ENCODE results near the gene AGO1.
"Not testable (repeated sequence)": the region's sequence is repeated elsewhere in the genome, so short reads cannot be mapped to it uniquely, and the experiment has no call there.

The AGO1 gene

DNA sequence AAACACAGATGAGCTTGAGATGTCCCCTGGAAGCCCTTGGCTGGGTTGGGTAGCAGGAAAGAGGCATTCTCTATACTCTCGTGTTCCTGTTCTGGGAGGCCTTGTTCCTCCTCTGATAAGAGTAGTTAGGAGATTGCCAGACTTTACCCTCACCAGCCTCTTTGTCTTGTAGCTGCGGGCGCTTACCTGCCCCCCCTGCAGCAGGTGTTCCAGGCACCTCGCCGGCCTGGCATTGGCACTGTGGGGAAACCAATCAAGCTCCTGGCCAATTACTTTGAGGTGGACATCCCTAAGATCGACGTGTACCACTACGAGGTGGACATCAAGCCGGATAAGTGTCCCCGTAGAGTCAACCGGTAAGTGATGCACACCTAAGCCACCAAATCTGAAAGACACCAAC lies 5.2 kb downstream of the AGO1 start:
- no peak overlapping the region for H3K4me3 ChIP-seq
- H3K36me3 ChIP-seq, result peaks cover 39 to 58% (median 50%) of the 10 kb centered on the region in 11 experiments
- H3K9me3 ChIP-seq (replicated peaks in 1 of 11), result no peaks in the 10 kb centered on the region
- H3K27ac ChIP-seq, result no peak overlapping the region; a peak in 1 of 22 replicates
- peaks cover 38 to 66% (median 54%) of the 10 kb centered on the region in 10 experiments for H3K4me1 ChIP-seq
- H4K20me1 ChIP-seq, result peaks cover 27 to 54% (median 43%) of the 10 kb centered on the region in 11 experiments; a peak in 20 of 22 replicates
- no peaks in the 10 kb centered on the region for H3K27me3 ChIP-seq
- no peak overlapping the region for H3K9ac ChIP-seq
- peak overlapping the region in 4 of 11 experiments; percentile 67 to 97 (median 86); a peak in 9 of 22 replicates for H3K4me2 ChIP-seq
- no peak for TF ChIP-seq Cebpa-rat (IDR thresholded peaks at IDR 0.05)

DNA sequence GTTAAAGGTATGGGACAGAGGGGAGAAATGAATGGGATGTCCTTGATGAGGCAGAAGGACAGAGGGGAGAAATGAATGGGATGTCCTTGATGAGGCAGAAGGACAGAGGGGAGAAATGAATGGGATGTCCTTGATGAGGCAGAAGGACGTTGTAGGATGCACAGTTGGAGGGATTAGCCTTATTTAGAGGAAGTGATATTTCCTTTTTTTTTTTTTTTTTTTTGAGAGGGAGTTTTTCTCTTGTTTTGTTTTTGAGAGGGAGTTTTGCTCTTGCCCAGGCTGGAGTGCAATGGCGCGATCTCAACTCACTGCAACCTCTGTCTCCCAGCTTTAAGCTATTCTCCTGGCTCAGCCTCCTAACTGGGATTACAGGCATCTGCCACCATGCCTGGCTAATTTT lies 6.0 kb downstream of the AGO1 start:
- H3K9ac ChIP-seq; H3K4me3 ChIP-seq; H3K27me3 ChIP-seq; H3K9me3 ChIP-seq (replicated peaks in 1 of 11): not testable (repeated sequence)
- peaks cover 41 to 65% (median 57%) of the 10 kb centered on the region in 11 experiments for H3K36me3 ChIP-seq
- H3K4me2 ChIP-seq, result peak overlapping the region in 6 of 11 experiments; percentile 10 to 97 (median 74); a peak in 12 of 22 replicates
- H3K4me1 ChIP-seq, result peaks cover 44 to 72% (median 60%) of the 10 kb centered on the region in 10 experiments
- peak overlapping the region in 1 of 11 experiments; percentile 6; a peak in 1 of 22 replicates for H3K27ac ChIP-seq
- H4K20me1 ChIP-seq, result peaks cover 27 to 53% (median 42%) of the 10 kb centered on the region in 11 experiments; a peak in 20 of 22 replicates

GRCh38 chr1:35893051-35893879 lies 10.3 kb downstream of the AGO1 start:
- Histone ChIP-seq H3K4me1 (peaks cover 18 to 45% (median 32%) of the 10 kb centered on the region in 10 experiments), H3K36me3 (peaks cover 61 to 98% (median 94%) of the 10 kb centered on the region in 11 experiments), H3K9ac (peak overlapping the region in 8 of 11 experiments; percentile 2 to 60 (median 25); a peak in 8 of 22 replicates), H4K20me1 (peaks cover 0 to 12% (median 3%) of the 10 kb centered on the region in 11 experiments; a peak in 13 of 22 replicates), H3K4me3 (no peak overlapping the region), H3K27ac (peak overlapping the region; percentile 16 to 80 (median 73); a peak in 21 of 22 replicates), H3K27me3 (no peaks in the 10 kb centered on the region), H3K9me3 (replicated peaks in 1 of 11) (no peaks in the 10 kb centered on the region), H3K4me2 (peak overlapping the region; percentile 52 to 74 (median 64); a peak in 21 of 22 replicates)
- no peak for TF ChIP-seq Cebpa-rat (IDR thresholded peaks at IDR 0.05)

GRCh38 chr1:35894183-35894582 lies 11.2 kb downstream of the AGO1 start:
- TF ChIP-seq Cebpa-rat (IDR thresholded peaks at IDR 0.05), result no peak
- no peak overlapping the region for H3K4me3 ChIP-seq
- H3K4me2 ChIP-seq, result peak overlapping the region; percentile 52 to 78 (median 65)
- peak overlapping the region in 8 of 11 experiments; percentile 11 to 60 (median 30); a peak in 9 of 22 replicates for H3K9ac ChIP-seq
- no peaks in the 10 kb centered on the region for H3K27me3 ChIP-seq
- no peaks in the 10 kb centered on the region for H3K9me3 ChIP-seq (replicated peaks in 1 of 11)
- peaks cover 18 to 43% (median 24%) of the 10 kb centered on the region in 10 experiments for H3K4me1 ChIP-seq
- H3K36me3 ChIP-seq, result peaks cover 54 to 98% (median 94%) of the 10 kb centered on the region in 11 experiments
- H4K20me1 ChIP-seq, result 0 out of 22 replicates have a peak, but pooled peaks cover 0 to 3% (median 0%) of the 10 kb centered on the region in 11 experiments
- H3K27ac ChIP-seq, result peak overlapping the region; percentile 59 to 80 (median 73); a peak in 21 of 22 replicates

GRCh38 chr1:35894656-35895055 lies 11.6 kb downstream of the AGO1 start:
- no peak for TF ChIP-seq Cebpa-rat (IDR thresholded peaks at IDR 0.05)
- H3K27ac ChIP-seq, result peak overlapping the region; percentile 44 to 80 (median 71); a peak in 21 of 22 replicates
- H3K36me3 ChIP-seq, result peaks cover 54 to 98% (median 94%) of the 10 kb centered on the region in 11 experiments

GRCh38 chr1:35899941-35900340 lies 16.9 kb downstream of the AGO1 start:
- Histone ChIP-seq H3K36me3 (peaks cover 61 to 100% (median 98%) of the 10 kb centered on the region in 11 experiments), H3K27me3 (no peaks in the 10 kb centered on the region), H3K27ac (no peak overlapping the region), H3K9ac (no peak overlapping the region), H3K9me3 (replicated peaks in 1 of 11) (no peaks in the 10 kb centered on the region), H3K4me3 (no peak overlapping the region), H3K4me2 (peak overlapping the region in 2 of 11 experiments; percentile 41 to 55; a peak in 4 of 22 replicates), H4K20me1 (no peaks in the 10 kb centered on the region), H3K4me1 (peaks cover 0 to 29% (median 3%) of the 10 kb centered on the region in 10 experiments; a peak in 15 of 20 replicates)
- TF ChIP-seq Cebpa-rat (IDR thresholded peaks at IDR 0.05), result no peak

More at GRCh38 chr1:35894656-35895055, 11.6 kb downstream of the AGO1 start:
- Histone ChIP-seq H4K20me1 (no peaks in the 10 kb centered on the region), H3K4me2 (peak overlapping the region; percentile 41 to 78 (median 65); a peak in 20 of 22 replicates), H3K4me1 (peaks cover 18 to 43% (median 23%) of the 10 kb centered on the region in 10 experiments), H3K9ac (peak overlapping the region in 5 of 11 experiments; percentile 11 to 44 (median 17); a peak in 5 of 22 replicates), H3K4me3 (no peak overlapping the region), H3K27me3 (no peaks in the 10 kb centered on the region), H3K9me3 (replicated peaks in 1 of 11) (no peaks in the 10 kb centered on the region)

GRCh38 chr1:35901235-35901634 lies 18.2 kb downstream of the AGO1 start:
- no peak overlapping the region for H3K9ac ChIP-seq
- H3K27ac ChIP-seq, result no peak overlapping the region
- no peaks in the 10 kb centered on the region for H4K20me1 ChIP-seq
- peaks cover 0 to 20% (median 0%) of the 10 kb centered on the region in 10 experiments; a peak in 6 of 20 replicates for H3K4me1 ChIP-seq
- no peak for TF ChIP-seq Cebpa-rat (IDR thresholded peaks at IDR 0.05)
- no peak overlapping the region for H3K4me2 ChIP-seq
- no peaks in the 10 kb centered on the region for H3K9me3 ChIP-seq (replicated peaks in 1 of 11)
- H3K4me3 ChIP-seq, result no peak overlapping the region
- peaks cover 71 to 100% (median 96%) of the 10 kb centered on the region in 11 experiments for H3K36me3 ChIP-seq
- H3K27me3 ChIP-seq, result no peaks in the 10 kb centered on the region

DNA sequence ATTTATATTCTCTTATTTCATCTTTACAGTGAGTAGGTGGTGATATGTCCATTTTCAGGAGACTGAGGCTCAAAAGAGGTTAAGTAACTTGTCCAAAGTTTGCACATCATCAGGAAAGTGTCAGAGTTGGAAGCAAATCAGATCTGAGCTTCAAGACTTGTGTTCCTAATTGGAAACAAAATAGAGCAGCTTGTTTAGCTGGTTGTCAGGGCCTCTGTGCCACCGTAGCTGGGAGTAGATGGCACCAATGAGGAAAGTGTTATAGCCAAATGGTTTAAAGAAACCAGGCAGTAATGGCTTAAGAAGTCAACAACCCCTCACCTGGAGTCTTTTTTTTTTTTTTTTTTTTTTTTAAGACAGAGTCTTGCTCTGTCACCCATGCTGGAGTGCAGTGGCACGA lies 19.7 kb downstream of the AGO1 start:
- no peak for TF ChIP-seq Cebpa-rat (IDR thresholded peaks at IDR 0.05)
- Histone ChIP-seq H3K27me3 (no peaks in the 10 kb centered on the region), H3K27ac (no peak overlapping the region), H3K4me1 (peaks cover 0 to 20% (median 0%) of the 10 kb centered on the region in 10 experiments; a peak in 6 of 20 replicates), H3K4me2 (no peak overlapping the region), H3K36me3 (peaks cover 71 to 100% (median 96%) of the 10 kb centered on the region in 11 experiments), H3K4me3 (no peak overlapping the region), H3K9me3 (replicated peaks in 1 of 11) (no peaks in the 10 kb centered on the region), H3K9ac (no peak overlapping the region), H4K20me1 (no peaks in the 10 kb centered on the region)

- Histone ChIP-seq H3K36me3 (peaks cover 92 to 100% (median 99%) of the 10 kb centered on the region in 11 experiments), H3K9me3 (replicated peaks in 1 of 11) (no peaks in the 10 kb centered on the region), H3K9ac (no peak overlapping the region), H3K27ac (no peak overlapping the region), H4K20me1 (no peaks in the 10 kb centered on the region; a peak in 1 of 22 replicates), H3K27me3 (no peaks in the 10 kb centered on the region), H3K4me3 (no peak overlapping the region), H3K4me1 (peaks cover 0 to 7% (median 0%) of the 10 kb centered on the region in 10 experiments; a peak in 2 of 20 replicates), H3K4me2 (no peak overlapping the region)
- TF ChIP-seq Cebpa-rat (IDR thresholded peaks at IDR 0.05), result no peak
These were observed 31.7 kb downstream of the AGO1 start for GRCh38 chr1:35914717-35915116.
